ENCODE measurements around the gene PTPRN2.
"Not testable (repeated sequence)": the region's sequence is repeated elsewhere in the genome, so short reads cannot be mapped to it uniquely, and the experiment has no call there.

PTPRN2 gene

GRCh38 chr7:157607218-157607617 lies 980.4 kb downstream of the PTPRN2 start:
- no peak for DNase-seq

GRCh38 chr7:157606140-157606539 lies 981.5 kb downstream of the PTPRN2 start:
- DNase-seq: no peak

GRCh38 chr7:157605638-157606037 lies 982.0 kb downstream of the PTPRN2 start:
- no peak for DNase-seq

GRCh38 chr7:157604661-157605381 lies 982.8 kb downstream of the PTPRN2 start:
- no peak for DNase-seq

GRCh38 chr7:157603716-157604115 lies 983.9 kb downstream of the PTPRN2 start:
- DNase-seq: no peak

- no peak for DNase-seq
Measured at GRCh38 chr7:157603005-157603404, 984.6 kb downstream of the PTPRN2 start.

GRCh38 chr7:157602581-157602980 lies 985.0 kb downstream of the PTPRN2 start:
- DNase-seq: no peak

- DNase-seq: no peak
Measured at GRCh38 chr7:157602156-157602555, 985.5 kb downstream of the PTPRN2 start.

GRCh38 chr7:157601530-157601929 lies 986.1 kb downstream of the PTPRN2 start:
- no peak for DNase-seq

GRCh38 chr7:157599491-157599890 lies 988.1 kb downstream of the PTPRN2 start:
- no peak for DNase-seq

GRCh38 chr7:157597562-157597961 lies 990.1 kb downstream of the PTPRN2 start:
- no peak for DNase-seq

- no peak for DNase-seq
Measured at GRCh38 chr7:157596881-157597280, 990.7 kb downstream of the PTPRN2 start.

GRCh38 chr7:157596471-157596870 lies 991.2 kb downstream of the PTPRN2 start:
- no peak for DNase-seq

- no peak for DNase-seq
Measured at GRCh38 chr7:157596026-157596425, 991.6 kb downstream of the PTPRN2 start.

GRCh38 chr7:157595086-157595855 lies 992.4 kb downstream of the PTPRN2 start:
- DNase-seq: no peak

GRCh38 chr7:157594306-157594705 lies 993.3 kb downstream of the PTPRN2 start:
- DNase-seq: no peak

- no peak for DNase-seq
Measured at GRCh38 chr7:157593541-157593940, 994.1 kb downstream of the PTPRN2 start.

GRCh38 chr7:157592636-157593320 lies 994.8 kb downstream of the PTPRN2 start:
- not testable (repeated sequence) for DNase-seq

- DNase-seq: no peak
Measured at GRCh38 chr7:157590526-157590925, 997.1 kb downstream of the PTPRN2 start.

GRCh38 chr7:157589680-157590079 lies 997.9 kb downstream of the PTPRN2 start:
- DNase-seq: no peak

- DNase-seq: no peak
Measured at GRCh38 chr7:157587805-157588560, 999.6 kb downstream of the PTPRN2 start.

GRCh38 chr7:157587051-157587804 lies 1000.4 kb downstream of the PTPRN2 start:
- DNase-seq: no peak

Data from suppressor macrophage (primary cell).